HG03575 (cell line): ENCODE data around the gene PDE1C.
"Not testable (repeated sequence)": the region's sequence is repeated elsewhere in the genome, so short reads cannot be mapped to it uniquely, and the experiment has no call there.

Experiments used
- ATAC-seq: cut with Tn5 transposase; IDR thresholded peaks from one replicate; pipeline ENCODE4 v1.9.1; 2021; ENCODE audit not compliant: unreplicated experiment, insufficient number of reproducible peaks, low FRiP score; ENCODE audit errors: extremely low read depth

PDE1C gene

GRCh38 chr7:32020551-32021159 lies 49.6 kb downstream of the PDE1C start:
- no peak for ATAC-seq

GRCh38 chr7:32018845-32019578 lies 51.2 kb downstream of the PDE1C start:
- no peak for ATAC-seq

DNA sequence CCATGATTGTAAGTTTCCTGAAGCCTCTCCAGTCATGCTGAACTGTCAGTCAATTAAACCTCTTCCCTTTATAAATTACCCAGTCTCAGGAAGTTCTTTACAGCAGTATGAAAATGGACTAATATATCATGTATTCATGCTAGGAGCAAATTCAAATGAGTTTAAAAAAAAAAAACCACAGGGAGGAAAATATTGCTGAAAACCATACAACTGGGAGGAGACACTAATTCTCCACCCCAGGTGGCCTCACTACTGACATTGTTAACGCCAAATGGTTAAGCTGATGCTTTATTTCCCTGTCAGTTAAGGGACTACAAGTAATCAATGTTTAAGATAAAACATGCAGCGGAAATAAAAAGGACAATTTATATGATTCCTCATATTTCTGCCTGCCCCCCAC lies 55.1 kb downstream of the PDE1C start:
- no peak for ATAC-seq

DNA sequence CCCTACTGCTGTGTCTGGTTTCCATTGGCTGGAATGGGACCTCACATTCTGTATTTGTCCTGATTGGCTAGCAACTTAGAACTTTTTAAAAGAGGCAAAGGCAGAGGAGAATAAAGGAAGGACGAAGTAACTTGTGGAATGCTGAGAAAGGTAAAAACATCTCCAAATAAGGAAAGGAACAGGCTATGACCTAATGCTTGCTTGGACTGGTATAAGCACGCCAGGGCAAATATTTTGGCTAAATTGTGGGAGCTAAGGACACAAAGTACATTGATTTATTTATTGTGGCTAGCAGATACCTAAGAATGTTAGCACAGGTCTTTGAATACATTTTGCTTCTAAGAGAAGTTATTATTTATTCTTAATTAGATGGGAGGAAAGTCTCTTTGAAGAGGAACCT lies 56.7 kb downstream of the PDE1C start:
- not testable (repeated sequence) for ATAC-seq

DNA sequence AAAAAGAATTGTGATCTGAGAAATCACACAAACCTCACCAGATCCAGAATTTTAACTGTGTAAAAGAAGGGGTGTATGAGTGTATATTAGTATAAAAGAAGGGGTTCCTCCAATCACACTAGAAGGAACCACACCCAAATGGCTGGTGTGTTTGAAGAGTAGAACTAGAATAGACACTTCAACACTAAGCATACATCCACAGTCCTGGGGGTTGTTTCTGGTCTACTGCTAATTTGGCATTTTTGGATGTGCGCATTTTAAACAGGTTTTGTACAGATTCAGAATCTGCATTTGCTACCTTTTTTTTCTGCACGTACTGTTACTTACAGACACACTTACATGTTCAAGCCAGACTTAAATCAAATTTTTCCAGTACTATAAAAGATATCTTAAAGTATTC lies 64.6 kb downstream of the PDE1C start:
- no peak for ATAC-seq

- ATAC-seq, result no peak
Measured at GRCh38 chr7:32001948-32002347, 68.3 kb downstream of the PDE1C start.

GRCh38 chr7:31997423-31997822 lies 72.8 kb downstream of the PDE1C start:
- no peak for ATAC-seq

DNA sequence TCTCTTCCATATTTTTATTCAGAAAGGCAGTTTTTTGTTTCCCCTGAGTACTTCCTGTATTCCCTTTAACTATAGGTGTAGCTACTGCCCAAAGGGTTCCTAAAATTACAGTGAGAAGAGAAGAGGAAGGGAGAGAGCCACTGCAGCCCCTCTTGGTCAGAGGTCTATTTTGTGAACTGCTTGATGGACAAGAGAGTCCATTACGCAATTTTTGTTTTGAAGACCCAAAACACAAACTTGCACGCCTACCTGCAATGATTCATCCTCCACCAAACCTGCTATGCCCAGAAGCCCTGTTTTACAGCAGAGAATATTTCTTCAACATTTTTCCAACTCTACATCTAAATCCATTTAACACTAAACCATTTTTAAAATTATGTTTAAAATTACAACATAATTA lies 75.1 kb downstream of the PDE1C start:
- no peak for ATAC-seq

DNA sequence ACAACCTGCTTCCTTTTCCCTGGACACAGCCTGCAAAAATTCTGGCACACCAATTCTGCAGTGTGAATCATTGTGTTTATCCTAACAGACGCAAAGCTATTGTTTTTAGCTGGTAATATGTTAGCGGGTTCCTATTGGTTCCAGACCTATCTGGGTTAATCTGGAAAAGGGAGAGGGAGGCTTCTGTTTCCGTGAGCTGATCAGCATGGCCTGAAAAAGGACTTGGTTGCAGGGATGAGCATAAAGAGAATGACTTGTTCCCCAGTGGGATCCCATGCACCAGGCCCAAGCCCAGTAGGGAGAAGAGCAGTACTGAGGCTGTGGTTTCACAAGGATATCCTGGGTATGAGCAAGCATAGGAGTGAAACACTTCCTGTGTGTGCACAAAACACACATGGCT lies 78.4 kb downstream of the PDE1C start:
- no peak for ATAC-seq

DNA sequence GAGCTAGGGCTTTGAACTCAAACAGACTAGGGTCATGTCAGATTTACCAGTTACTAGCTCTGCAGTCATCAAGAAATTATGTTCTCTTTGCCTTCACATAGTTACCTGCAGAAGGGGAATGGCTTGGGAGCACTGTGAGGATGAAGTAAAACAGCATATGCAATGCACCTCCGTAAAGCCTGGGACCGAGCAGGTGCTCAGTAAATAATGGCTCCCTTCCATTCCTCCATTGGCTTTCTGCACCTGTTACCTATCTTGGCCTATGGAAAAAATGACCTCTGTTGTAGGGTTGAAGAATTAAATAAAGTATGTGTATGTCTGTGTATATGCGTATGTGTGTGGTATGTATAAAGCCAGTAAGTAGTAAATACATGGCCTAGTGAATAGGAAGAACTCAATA lies 78.8 kb downstream of the PDE1C start:
- no peak for ATAC-seq

DNA sequence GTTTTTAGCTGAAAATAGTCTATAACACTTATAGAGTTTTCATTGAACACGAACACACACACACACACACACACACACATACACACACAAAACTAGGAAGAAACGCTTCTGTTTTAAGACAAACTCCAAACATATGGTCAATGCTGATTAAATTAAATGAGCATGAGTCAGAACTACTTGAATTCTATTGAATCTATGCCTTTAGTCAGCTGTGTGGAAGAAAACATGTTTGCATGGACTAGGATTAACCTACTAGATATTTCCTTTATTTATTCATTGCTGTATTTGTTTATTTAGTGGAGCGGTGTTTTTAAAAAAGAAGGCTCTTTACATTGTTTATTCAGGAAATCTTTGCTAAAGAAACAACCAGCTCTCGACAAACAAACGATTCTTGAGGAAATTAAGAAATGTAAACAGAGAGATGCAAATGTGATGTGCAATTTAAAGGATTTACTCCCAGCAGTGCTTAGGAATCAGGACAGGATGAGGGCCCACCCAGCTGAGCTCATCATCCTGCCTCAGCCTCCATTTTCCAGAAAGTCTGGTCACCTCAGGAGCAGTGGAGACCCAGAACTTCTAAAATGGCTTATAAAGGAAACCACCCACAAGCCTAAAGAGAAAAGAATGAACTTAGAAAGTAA lies 83.2 kb downstream of the PDE1C start:
- ATAC-seq, result no peak

GRCh38 chr7:31982962-31983361 lies 87.2 kb downstream of the PDE1C start:
- ATAC-seq, result no peak

GRCh38 chr7:31981874-31982390 lies 88.3 kb downstream of the PDE1C start:
- ATAC-seq, result no peak

- no peak for ATAC-seq
Measured at GRCh38 chr7:31979690-31980330, 90.4 kb downstream of the PDE1C start.

DNA sequence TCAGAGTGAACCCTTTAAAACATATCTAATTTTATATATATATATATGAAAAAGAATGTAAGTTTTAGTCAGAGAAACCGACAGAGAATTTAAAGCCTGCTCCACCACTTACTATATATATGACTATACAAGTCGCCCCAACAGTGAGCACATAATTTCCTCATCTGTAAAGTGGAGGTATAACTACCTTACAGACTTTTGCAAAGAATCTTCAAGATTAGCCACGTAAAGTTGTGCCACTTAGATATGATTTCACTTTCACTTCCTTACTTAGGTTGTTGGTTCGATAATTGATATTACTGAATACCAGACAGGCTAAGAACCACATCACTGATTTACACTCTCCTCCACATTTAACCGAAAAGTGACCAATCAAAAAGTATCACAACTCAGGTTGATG lies 94.7 kb downstream of the PDE1C start:
- ATAC-seq, result no peak

DNA sequence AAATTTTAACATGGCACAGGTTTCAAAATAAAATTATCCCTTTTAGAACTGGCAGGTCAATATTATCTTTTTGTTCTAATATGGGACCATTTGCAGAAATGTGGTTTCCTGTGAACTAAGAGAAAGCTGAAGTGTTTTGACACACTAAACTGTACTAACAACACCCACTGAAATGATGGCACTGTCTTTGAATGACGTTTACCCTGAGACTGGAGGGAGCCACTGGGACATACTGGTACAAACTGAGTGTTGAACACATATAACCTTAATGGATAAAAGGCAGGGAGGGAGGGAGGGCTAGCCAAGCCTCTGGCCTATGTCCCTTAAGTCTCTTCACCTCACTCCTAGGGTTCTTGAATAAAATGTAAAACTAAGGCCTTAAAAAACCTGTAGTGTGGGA lies 95.9 kb downstream of the PDE1C start:
- ATAC-seq, result no peak

DNA sequence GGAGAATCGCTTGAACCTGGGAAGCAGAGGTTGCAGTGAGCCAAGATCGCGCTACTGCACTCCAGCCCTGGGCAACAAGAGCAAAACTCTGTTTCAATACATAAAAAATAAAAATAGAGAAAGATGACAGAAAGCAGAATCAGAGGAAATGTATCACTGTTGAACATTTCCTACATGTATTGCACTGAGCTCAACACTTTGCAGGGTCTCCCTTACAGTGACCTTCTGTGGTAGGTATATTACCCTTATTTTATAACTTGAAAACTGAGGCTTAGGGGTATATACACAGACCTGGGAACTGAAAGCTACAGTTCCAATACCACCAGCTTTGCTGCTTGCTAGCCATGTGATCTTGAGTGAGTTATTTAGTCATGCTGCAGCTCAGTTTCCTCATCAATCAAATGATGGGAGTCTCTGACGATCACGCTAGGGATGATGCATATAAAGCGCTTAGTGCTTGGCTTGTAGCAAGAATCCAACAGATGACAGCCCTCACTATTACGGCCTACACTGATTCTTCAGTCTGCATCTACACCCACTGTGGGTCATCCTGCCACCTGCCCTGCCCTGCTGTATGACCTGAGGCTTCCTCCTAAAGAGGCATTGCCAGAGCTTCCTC lies 99.0 kb downstream of the PDE1C start:
- no peak for ATAC-seq

GRCh38 chr7:31970501-31970900 lies 99.7 kb downstream of the PDE1C start:
- ATAC-seq, result no peak

DNA sequence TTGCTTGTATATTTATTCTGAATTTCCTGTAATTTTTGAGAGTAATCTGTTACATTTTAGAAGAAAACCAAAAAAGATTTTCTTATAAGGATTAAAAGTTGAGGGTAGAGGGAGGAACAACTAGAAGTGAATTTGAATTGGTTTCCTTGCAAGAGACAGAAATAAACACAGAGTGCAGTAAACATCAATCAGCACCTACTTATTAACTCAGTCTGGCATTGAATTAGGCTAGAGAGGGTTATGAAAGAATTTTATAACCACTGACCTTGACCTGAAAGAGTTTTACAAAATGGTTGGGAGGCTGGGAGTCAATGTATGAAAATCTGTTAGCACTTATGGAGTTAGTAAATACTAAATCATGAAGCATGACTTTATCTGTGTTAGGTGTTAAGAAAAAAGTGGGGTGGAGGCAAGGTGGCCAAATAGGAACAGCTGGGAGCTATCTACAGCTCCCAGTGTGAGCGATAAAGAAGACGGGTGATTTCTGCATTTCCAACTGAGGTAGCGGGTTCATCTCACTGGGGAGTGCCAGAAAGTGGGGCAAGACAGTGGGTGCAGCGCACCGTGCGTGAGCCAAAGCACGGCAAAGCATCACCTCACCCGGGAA lies 106.5 kb downstream of the PDE1C start:
- ATAC-seq, result no peak
